Measurements from ENCODE around the gene ZNF668.

GRCh38 chr16:31094088-31094423 lies 20.0 kb upstream of the ZNF668 start:
- no peak for TF ChIP-seq CEBPB (IDR thresholded peaks at IDR 0.05)
- TF ChIP-seq, protein P1, sequence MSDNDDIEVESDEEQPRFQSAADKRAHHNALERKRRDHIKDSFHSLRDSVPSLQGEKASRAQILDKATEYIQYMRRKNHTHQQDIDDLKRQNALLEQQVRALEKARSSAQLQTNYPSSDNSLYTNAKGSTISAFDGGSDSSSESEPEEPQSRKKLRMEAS (IDR thresholded peaks at IDR 0.05) = no peak
- no peak for TF ChIP-seq YY1 (IDR thresholded peaks at IDR 0.05; ENCODE audit: low read depth)
- TF ChIP-seq TAF1 (IDR thresholded peaks at IDR 0.05; ENCODE audit: low read depth) = no peak
- TF ChIP-seq, protein P2, sequence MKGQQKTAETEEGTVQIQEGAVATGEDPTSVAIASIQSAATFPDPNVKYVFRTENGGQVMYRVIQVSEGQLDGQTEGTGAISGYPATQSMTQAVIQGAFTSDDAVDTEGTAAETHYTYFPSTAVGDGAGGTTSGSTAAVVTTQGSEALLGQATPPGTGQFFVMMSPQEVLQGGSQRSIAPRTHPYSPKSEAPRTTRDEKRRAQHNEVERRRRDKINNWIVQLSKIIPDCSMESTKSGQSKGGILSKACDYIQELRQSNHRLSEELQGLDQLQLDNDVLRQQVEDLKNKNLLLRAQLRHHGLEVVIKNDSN (IDR thresholded peaks at IDR 0.05) = no peak
- no peak for TF ChIP-seq RAD21 (IDR thresholded peaks at IDR 0.05; ENCODE audit: low read depth)
- TF ChIP-seq TCF12 (IDR thresholded peaks at IDR 0.05; ENCODE audit: low read depth) = no peak
- no peak for TF ChIP-seq EP300 (IDR thresholded peaks at IDR 0.05; ENCODE audit: borderline replicate concordance)
- TF ChIP-seq, protein P3, sequence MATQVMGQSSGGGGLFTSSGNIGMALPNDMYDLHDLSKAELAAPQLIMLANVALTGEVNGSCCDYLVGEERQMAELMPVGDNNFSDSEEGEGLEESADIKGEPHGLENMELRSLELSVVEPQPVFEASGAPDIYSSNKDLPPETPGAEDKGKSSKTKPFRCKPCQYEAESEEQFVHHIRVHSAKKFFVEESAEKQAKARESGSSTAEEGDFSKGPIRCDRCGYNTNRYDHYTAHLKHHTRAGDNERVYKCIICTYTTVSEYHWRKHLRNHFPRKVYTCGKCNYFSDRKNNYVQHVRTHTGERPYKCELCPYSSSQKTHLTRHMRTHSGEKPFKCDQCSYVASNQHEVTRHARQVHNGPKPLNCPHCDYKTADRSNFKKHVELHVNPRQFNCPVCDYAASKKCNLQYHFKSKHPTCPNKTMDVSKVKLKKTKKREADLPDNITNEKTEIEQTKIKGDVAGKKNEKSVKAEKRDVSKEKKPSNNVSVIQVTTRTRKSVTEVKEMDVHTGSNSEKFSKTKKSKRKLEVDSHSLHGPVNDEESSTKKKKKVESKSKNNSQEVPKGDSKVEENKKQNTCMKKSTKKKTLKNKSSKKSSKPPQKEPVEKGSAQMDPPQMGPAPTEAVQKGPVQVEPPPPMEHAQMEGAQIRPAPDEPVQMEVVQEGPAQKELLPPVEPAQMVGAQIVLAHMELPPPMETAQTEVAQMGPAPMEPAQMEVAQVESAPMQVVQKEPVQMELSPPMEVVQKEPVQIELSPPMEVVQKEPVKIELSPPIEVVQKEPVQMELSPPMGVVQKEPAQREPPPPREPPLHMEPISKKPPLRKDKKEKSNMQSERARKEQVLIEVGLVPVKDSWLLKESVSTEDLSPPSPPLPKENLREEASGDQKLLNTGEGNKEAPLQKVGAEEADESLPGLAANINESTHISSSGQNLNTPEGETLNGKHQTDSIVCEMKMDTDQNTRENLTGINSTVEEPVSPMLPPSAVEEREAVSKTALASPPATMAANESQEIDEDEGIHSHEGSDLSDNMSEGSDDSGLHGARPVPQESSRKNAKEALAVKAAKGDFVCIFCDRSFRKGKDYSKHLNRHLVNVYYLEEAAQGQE (IDR thresholded peaks at IDR 0.05; ENCODE audit: low read depth) = no peak
- no peak for TF ChIP-seq CREB1 (IDR thresholded peaks at IDR 0.05; ENCODE audit: low read depth)
- TF ChIP-seq EGR1 (IDR thresholded peaks at IDR 0.05) = no peak
- TF ChIP-seq FOXM1 (IDR thresholded peaks at IDR 0.05; ENCODE audit: borderline replicate concordance, low read depth) = no peak

All from Ishikawa (cell line).